Measurements from ENCODE around the gene ZNF536. TPM values are rescaled to one million over a fixed set of nuclear protein-coding genes. Genes with fewer than 3 reads are reported as not detected.

Gene ZNF536
- total and polyA plus RNA-seq, 2 of the 4 experiments (the other 2 are of a cell fraction): not detected

DNA sequence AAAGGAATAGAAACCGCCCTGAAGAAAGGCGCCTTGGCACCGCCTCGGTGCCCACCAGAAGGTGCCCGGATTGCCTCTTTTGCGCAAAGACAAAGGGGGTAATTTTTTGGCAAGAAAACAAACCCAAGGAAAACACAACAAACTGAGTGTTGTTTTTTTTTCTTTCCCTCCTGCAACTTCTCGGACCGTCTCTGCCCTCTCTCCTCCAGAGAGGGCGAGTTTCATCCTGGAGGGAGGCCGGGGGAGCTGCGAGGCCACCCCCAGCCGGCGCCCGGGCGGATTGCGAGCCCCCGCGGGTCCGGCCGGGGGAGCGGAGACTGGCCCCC, 2.3 kb downstream of the ZNF536 start:
- H4K20me1 ChIP-seq (ENCODE audit: insufficient read depth, low read length): no peaks in the 10 kb centered on the region
- DNase-seq: no peak
- H4K5ac ChIP-seq (ENCODE audit: low read depth, low read length): no peak overlapping the region
- no peaks in the 10 kb centered on the region for H3K27me3 ChIP-seq (ENCODE audit: control insufficient read depth, insufficient read depth, low read length)
- BruUV-seq (replicated peaks): no TSS peak
- ATAC-seq (ENCODE audit: low read depth): no peak
- H4K91ac ChIP-seq (ENCODE audit: insufficient read depth, low read depth, low read length): no peak overlapping the region
- no peak overlapping the region for H3K9ac ChIP-seq (ENCODE audit: low read depth, low read length)
- ChIA-PET POLR2A (ENCODE audit: unreplicated experiment) (no interaction called here), CTCF (no interaction called here)
- H3K79me1 ChIP-seq (ENCODE audit: low read depth in 1 of 2, low read length in 2 of 2): no peaks in the 10 kb centered on the region
- no CpG with 5 or more reads among the region's 21 CpGs for WGBS, 2 experiments (ENCODE audit: extremely low coverage in 2 of 2, insufficient read length in 1 of 2)
- H3K9me3 ChIP-seq (ENCODE audit: control insufficient read depth, insufficient read depth, low read length): peaks cover 11% of the 10 kb centered on the region
- no peak overlapping the region for H3K56ac ChIP-seq (ENCODE audit: extremely low read depth, insufficient read depth, low read length)
- no peaks in the 10 kb centered on the region for H3K4me1 ChIP-seq (ENCODE audit: control insufficient read depth, insufficient read depth, low read length)
- no peaks in the 10 kb centered on the region for H3K36me3 ChIP-seq (ENCODE audit: control insufficient read depth, insufficient read depth, low read length)
- no peak overlapping the region for H2AFZ ChIP-seq (replicated peaks; ENCODE audit: low read length, poor library complexity)
- H3K9me1 ChIP-seq (ENCODE audit: insufficient read depth, low read length): no peaks in the 10 kb centered on the region
- H3K27ac ChIP-seq (ENCODE audit: insufficient read depth, low read length): no peak overlapping the region
- no peak overlapping the region for H3K18ac ChIP-seq (ENCODE audit: low read depth, low read length)
- no peak overlapping the region for H3K4me2 ChIP-seq (ENCODE audit: low read depth, low read length)
- H2BK15ac ChIP-seq (ENCODE audit: low read depth, low read length): no peak overlapping the region
- intact Hi-C loops (cut with micrococcal nuclease) (no loop called here), dilution Hi-C loops (cut with HindIII; ENCODE audit: low sequenced_read_pairs, unreplicated experiment) (no loop called here), in situ Hi-C loops (cut with MboI; ENCODE audit: low sequenced_read_pairs) (no loop called here)
- H3K23ac ChIP-seq (ENCODE audit: low read depth, low read length): no peak overlapping the region
- no peak overlapping the region for H2BK20ac ChIP-seq (ENCODE audit: low read depth, low read length)
- no peak overlapping the region for H3K4me3 ChIP-seq (ENCODE audit: insufficient read depth, low read depth, low read length)
- H3K4ac ChIP-seq (ENCODE audit: low read depth, low read length): no peak overlapping the region
- TF ChIP-seq POLR2A (IDR thresholded peaks at IDR 0.05; ENCODE audit: low read depth, low read length) (no peak), RAD21 (IDR thresholded peaks at IDR 0.05; ENCODE audit: low read length) (no peak), MAFK (IDR thresholded peaks at IDR 0.05; ENCODE audit: low read depth, low read length) (no peak), RFX5 (IDR thresholded peaks at IDR 0.05; ENCODE audit: low read depth, low read length) (no peak), NFE2L2 (IDR thresholded peaks at IDR 0.05; ENCODE audit: low read depth, low read length) (no peak), RCOR1 (IDR thresholded peaks at IDR 0.05; ENCODE audit: insufficient replicate concordance, low read length) (no peak), CHD1 (IDR thresholded peaks at IDR 0.05; ENCODE audit: low read depth, low read length) (no peak), CEBPB (IDR thresholded peaks at IDR 0.05; ENCODE audit: low read depth, low read length) (no peak), BHLHE40 (IDR thresholded peaks at IDR 0.05; ENCODE audit: low read depth, low read length) (no peak)
- TF ChIP-seq, protein P1, sequence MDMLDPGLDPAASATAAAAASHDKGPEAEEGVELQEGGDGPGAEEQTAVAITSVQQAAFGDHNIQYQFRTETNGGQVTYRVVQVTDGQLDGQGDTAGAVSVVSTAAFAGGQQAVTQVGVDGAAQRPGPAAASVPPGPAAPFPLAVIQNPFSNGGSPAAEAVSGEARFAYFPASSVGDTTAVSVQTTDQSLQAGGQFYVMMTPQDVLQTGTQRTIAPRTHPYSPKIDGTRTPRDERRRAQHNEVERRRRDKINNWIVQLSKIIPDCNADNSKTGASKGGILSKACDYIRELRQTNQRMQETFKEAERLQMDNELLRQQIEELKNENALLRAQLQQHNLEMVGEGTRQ (IDR thresholded peaks at IDR 0.05; ENCODE audit: low read depth, low read length): no peak
- no peak overlapping the region for H2AK9ac ChIP-seq (replicated peaks; ENCODE audit: low read depth, low read length, poor library complexity)
- H4K8ac ChIP-seq (ENCODE audit: low read depth in 2 of 2, low read length in 2 of 2): no peak overlapping the region
- no peak overlapping the region for H2BK120ac ChIP-seq (ENCODE audit: low read depth, low read length)
- no peak overlapping the region for H3K14ac ChIP-seq (replicated peaks; ENCODE audit: low read depth, low read length)
- H2AK5ac ChIP-seq (ENCODE audit: low read depth, low read length): no peak overlapping the region
- no peak overlapping the region for H2BK5ac ChIP-seq (ENCODE audit: low read depth, low read length, poor library complexity, severe bottlenecking)

All from IMR-90 (cell line).